Left colon (tissue), 2 donors: ENCODE results near the gene PLRG1. TPM values are rescaled to one million over a fixed set of nuclear protein-coding genes. Genes with fewer than 3 reads are reported as not detected.

Source experiments
- ATAC-seq: fragments of 200-7000 bp; cut with Tn5 transposase; one replicate; pipeline ENCODE4 v1.9.1; 2020; ENCODE audit warnings: mild to moderate bottlenecking, moderate library complexity
- DNase-seq, 2 donors: peaks; one replicate each; pipeline ENCODE4 v3.0.0-alpha.2; 2020
- intact Hi-C, 2 donors: fragments of 100-400 bp; cut with DNase I in 1 of 2; cut with micrococcal nuclease in 1 of 2; formaldehyde crosslinking; loops; one replicate each; pipeline versions ENCODE4 v1.11.2 to v1.14.0; 2022; cut with DNase I, micrococcal nuclease
- total RNA-seq, 2 donors: library from RNA; stranded (reverse); fragmentation: NEBNext Ultra II Directional; extraction: Animal tissue kit (Norgen Biotek cat#: 25700); gene quantifications; one replicate each; pipeline ENCODE4 v1.2.1, GENCODE V29; 2021
- donor health status: DM: no; HTN: no; CAD: no.
- donor health status: DM: yes; HTN: yes; CAD: no.

PLRG1 gene
- total RNA-seq, 2 donors from 2014 or later, result 57.4 to 57.9 TPM

DNA sequence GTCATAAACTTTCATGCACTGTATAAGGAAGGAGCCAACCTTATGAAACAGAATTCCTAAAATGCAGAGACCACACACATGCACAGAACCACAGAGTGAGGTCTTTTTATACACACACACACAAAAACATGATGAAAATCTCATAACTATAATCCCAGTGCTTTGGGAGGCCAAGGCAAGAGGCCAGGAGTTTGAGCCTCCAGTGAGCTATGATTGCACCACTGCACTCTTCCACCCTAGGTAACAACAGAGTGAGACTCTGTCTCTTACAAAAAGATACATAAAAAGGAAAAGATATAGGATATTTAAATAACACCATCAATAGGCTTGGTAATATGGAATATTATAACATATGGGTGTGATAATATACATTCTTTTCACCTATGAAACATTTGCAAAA lies 29.7 kb upstream of the PLRG1 start:
- DNase-seq (no peak), ATAC-seq (no peak)
- intact Hi-C loops, result no loop called here

DNA sequence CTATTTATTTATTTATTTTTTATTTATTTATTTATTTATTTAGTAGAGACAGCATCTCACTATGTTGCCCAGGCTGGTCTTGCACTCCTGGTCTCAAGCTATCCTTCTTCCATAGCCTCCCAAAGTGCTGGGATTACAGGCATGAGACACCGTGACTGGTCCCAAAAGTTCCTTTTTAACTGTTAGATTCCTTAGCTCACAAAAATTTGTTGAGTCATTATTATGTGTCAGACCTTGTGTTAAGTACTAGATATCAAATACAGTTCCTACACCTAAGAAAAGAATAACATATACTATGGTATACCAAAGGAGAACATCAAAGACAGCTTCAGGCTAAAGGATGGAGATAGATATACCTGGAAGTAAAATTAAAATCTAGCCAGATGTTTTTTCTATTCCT lies 28.7 kb upstream of the PLRG1 start:
- ATAC-seq, result no peak

GRCh38 chr4:154577324-154577723 lies 27.1 kb upstream of the PLRG1 start:
- ATAC-seq (no peak), DNase-seq (no peak)
- intact Hi-C loops, result no loop called here

More for the DNA sequence above, 28.7 kb upstream of the PLRG1 start:
- intact Hi-C loops, result no loop called here
- DNase-seq, result no peak

- no peak for DNase-seq
- no peak for ATAC-seq
- intact Hi-C loops, result no loop called here
Observed at GRCh38 chr4:154574311-154574710, 24.1 kb upstream of the PLRG1 start.

- ATAC-seq (no peak), DNase-seq (no peak)
- intact Hi-C loops, result no loop called here
Observed at GRCh38 chr4:154573190-154573870, 23.1 kb upstream of the PLRG1 start.

DNA sequence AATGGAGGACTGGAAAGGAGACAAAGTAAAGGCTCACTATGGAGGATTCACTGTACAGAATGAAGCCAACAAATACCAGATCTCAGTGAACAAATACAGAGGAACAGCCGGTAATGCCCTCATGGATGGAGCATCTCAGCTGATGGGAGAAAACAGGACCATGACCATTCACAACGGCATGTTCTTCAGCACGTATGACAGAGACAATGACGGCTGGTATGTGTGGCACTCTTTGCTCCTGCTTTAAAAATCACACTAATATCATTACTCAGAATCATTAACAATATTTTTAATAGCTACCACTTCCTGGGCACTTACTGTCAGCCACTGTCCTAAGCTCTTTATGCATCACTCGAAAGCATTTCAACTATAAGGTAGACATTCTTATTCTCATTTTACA lies 19.4 kb upstream of the PLRG1 start:
- intact Hi-C loops, result no loop called here
- ATAC-seq, result no peak

DNA sequence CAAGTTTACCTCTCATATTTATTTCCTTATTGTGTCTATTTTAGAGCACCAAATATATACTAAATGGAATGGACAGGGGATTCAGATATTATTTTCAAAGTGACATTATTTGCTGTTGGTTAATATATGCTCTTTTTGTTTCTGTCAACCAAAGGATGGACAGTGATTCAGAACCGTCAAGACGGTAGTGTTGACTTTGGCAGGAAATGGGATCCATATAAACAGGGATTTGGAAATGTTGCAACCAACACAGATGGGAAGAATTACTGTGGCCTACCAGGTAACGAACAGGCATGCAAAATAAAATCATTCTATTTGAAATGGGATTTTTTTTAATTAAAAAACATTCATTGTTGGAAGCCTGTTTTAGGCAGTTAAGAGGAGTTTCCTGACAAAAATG lies 18.8 kb upstream of the PLRG1 start:
- ATAC-seq, result no peak
- DNase-seq, result no peak
- intact Hi-C loops, result no loop called here

More for the DNA sequence above, 19.4 kb upstream of the PLRG1 start:
- no peak for DNase-seq

DNA sequence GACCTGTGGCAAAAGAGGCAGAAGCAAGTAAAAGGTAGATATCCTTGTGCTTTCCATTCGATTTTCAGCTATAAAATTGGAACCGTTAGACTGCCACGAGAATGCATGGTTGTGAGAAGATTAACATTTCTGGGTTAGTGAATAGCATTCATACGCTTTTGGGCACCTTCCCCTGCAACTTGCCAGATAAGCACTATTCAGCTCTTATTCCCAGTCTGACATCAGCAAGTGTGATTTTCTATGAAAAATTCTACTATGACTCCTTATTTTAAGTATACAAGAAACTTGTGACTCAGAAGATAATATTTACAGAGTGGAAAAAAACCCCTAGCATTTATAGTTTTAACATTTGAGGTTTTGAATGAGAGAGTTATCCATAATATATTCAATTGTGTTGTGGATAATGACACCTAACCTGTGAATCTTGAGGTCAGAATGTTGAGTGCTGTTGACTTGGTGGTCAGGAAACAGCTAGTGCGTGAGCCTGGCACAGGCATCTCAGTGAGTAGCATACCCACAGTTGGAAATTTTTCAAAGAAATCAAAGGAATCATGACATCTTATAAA lies 16.5 kb upstream of the PLRG1 start:
- ATAC-seq (no peak), DNase-seq (no peak)
- intact Hi-C loops, result no loop called here

GRCh38 chr4:154565704-154566103 lies 15.5 kb upstream of the PLRG1 start:
- ATAC-seq (no peak), DNase-seq (no peak)
- intact Hi-C loops, result no loop called here

- ATAC-seq, result no peak
- DNase-seq, result no peak
- intact Hi-C loops, result no loop called here
Observed at GRCh38 chr4:154564311-154564710, 14.1 kb upstream of the PLRG1 start.

GRCh38 chr4:154562697-154563254 lies 12.6 kb upstream of the PLRG1 start, which contains the start of gene FGB:
TSS of gene FGB (plus strand) at chr4:154563011. CDS start at chr4:154563019, 8 bp downstream.
- ATAC-seq (no peak), DNase-seq (no peak)
- intact Hi-C loops, result no loop called here

GRCh38 chr4:154560824-154561231 lies 10.6 kb upstream of the PLRG1 start:
- intact Hi-C loops, result no loop called here
- ATAC-seq (no peak), DNase-seq (no peak)

GRCh38 chr4:154560419-154560801 lies 10.2 kb upstream of the PLRG1 start:
- ATAC-seq, result no peak
- DNase-seq, result no peak

DNA sequence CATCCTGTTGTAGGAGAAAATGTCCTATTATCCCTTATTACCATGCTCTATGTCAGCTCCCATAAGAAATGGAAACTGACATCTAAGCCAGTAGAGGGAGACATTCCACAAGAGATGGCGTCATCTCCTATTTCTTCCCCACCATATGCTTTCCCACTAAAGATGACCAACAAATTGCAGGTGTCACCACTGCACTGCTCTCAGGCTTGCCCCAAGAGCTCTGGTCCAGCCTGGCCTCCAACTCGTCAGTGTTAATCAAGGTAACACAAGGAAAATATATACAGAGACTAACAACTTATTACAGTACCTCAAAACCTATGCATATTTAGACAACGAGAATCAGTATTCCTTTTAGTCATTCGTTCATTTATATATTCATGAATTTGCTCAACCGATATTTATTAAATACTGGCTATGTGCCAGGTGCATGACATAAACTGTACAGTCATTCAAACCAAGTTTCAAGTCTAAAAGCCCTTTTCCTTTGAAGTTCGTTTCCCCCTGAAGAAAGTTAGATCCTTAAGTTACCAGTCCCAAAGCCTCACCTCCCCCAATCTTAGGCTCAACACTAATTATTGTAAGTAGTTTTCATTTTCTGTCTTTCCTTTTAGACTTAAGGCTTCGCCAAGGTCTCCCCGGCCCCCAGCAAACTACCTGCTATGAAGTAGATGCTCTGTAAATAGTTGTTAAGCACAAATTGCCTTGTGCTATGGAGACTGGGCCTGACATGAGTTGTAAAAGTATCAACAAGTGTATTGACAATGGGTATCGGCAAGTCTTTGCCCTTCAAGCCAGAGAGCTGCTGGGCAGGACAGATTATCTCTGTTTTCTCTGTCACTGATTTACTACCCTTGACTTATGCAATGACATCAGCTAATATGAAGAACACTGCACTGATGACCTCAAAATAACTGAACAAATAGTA lies 9.6 kb upstream of the PLRG1 start:
- intact Hi-C loops, result loop anchor here (10.0 kb wide), 2 partner anchors 65 to 215 kb away; no protein-coding TSS in a partner anchor
- DNase-seq (peak in 1 of 2 donors; percentile 18), ATAC-seq (peak; percentile 95)

More at GRCh38 chr4:154560419-154560801, 10.2 kb upstream of the PLRG1 start:
- intact Hi-C loops, result no loop called here

DNA sequence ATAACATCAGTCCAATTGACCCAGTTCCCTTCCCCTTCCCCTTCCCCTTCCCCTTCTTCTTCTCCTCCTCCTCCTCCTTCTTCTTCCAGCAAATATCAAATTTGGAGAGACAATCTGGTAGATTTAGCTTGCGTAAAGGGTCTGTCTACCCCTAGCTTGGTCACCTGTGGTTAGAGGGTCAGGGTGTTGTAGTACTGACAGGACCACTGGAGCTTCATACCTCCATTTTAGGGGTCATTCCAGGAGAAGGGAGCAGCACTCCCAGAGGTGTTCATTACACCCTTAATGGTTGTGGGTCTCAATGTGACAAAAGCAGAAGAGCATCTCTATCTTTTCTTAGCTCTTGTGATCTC lies 8.9 kb upstream of the PLRG1 start:
- intact Hi-C loops, result loop anchor here (10.0 kb wide), 2 partner anchors 66 to 216 kb away; no protein-coding TSS in a partner anchor
- DNase-seq (no peak), ATAC-seq (no peak)

DNA sequence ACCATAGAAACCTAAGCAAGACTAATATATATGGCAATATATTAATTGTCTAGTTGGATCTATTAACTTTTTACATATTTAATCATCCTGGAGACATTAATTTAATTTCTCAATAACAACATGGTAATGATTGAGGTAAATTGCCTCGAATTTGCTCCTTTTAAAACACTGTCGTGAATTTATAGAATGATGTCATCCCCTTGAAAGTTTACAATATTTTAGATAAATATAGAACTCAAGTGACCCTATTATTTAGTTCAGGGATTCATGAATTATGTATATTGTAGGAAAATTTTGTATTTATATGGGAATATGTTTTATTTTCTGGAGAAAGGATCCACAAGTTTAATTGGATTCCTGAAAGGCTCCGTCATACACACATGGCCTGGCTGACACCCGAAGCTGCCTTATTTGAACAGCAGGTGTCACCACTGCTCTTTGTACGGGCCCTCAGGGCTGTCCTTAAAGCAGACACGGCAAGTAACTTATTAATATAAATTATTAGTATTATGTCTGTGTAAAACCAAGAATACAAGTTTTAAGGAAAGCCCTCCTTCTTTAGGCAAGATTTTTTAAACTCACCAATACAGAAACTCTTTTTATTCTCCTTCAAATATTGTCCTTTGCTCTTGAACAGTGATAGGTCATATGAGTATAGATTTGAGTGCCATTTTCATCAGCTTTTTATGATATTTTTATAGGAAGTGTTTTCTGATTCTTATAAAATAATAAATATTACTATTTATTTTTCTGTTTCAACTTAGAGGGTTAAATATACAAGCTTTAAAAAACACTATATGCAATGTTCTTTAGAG lies 1.9 kb upstream of the PLRG1 start:
- intact Hi-C loops, result loop anchor here (5.0 to 10.0 kb wide), 3 partner anchors 65 to 223 kb away; no protein-coding TSS in a partner anchor
- peak; percentile 53 to 71 for DNase-seq
- peak; percentile 67 for ATAC-seq

DNA sequence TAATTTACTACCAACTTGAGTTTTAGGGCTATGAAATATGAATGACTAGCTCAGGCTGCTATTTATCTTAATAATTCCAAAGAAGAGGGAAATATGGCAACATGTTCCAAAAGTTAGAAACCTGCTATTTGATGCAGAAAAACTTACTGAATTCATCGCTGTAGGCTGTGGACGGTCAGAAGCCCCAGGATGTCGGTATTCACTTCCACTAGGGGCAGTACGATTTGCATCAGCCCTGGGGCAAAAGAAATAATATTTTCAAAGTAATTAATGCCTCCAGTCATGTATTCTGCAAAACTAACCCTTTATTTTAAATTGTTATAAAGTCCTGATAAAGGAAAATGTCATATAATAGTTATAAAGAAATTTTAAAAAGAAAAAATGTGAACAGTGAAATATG lies 4.5 kb downstream of the PLRG1 start:
- no peak for DNase-seq
- intact Hi-C loops, result no loop called here
- ATAC-seq, result no peak

DNA sequence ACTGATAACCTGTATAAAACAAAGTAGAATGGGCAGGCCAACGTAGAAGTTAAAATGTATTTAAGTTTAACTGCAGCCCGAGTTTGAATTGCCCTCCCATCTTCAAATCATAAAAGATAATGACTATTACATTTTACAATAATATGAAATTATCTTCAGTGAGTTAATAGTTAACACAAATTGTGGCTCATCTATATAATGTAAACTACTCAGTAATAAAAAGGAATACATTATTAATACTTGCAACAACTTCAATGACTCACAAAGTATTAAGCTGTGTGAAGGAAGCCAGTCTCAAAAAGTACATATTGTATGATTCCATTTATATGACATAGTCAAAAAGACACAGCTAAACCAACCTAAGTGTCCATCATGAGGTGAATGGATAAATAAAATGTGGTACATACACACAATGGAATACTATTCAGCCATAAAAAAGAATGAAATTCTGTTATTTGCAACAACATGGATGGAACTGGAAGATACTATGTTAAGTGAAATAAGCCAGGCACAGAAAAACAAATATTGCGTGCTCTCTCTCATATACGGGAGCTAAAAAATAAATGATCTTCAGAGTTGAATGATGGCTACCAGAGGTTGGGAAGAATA lies 7.8 kb downstream of the PLRG1 start:
- peak; percentile 85 for ATAC-seq
- intact Hi-C loops, result no loop called here
- no peak for DNase-seq
